A204.1 (cell line): Measurements from ENCODE around the gene AQP12B.

Experiments used
- FAIRE-seq: peaks from 2 replicates; lab custom pipeline; 2012; peaks lifted over from hg19 to GRCh38; lab: Jason Lieb, UNC

AQP12B gene

DNA sequence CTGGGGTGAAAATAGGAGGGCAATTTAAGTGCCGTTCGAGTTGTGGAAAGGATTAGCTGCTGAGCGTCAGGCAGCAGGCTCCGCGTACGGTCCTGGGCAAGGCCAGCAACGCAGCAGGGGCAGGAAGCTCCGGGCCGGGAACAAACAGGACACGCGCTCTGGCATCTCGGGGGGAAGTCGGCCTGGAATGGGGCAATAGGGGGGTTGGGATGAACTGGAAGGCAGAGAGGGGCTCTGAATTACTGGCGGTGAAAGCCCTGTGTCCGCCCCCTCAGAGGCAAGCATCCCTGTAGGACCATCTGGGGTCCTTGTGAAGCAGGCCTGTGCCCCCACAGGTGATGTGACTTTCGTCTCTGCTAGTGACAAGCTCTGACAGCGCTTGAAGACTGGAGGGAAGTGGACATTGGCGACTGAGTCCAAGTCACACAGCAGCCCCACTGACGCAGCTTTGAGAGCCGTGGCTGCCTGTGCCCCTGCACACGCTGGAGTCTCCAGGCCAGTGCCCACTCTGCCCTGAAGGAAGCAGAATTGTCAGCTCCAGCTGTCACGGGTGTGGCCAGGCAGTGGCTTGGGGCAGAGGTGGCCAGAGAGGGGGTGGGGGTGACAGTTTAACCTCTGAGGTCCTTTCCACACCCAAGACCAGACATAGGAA is 35.1 kb downstream of the AQP12B start:
- no peak for FAIRE-seq

DNA sequence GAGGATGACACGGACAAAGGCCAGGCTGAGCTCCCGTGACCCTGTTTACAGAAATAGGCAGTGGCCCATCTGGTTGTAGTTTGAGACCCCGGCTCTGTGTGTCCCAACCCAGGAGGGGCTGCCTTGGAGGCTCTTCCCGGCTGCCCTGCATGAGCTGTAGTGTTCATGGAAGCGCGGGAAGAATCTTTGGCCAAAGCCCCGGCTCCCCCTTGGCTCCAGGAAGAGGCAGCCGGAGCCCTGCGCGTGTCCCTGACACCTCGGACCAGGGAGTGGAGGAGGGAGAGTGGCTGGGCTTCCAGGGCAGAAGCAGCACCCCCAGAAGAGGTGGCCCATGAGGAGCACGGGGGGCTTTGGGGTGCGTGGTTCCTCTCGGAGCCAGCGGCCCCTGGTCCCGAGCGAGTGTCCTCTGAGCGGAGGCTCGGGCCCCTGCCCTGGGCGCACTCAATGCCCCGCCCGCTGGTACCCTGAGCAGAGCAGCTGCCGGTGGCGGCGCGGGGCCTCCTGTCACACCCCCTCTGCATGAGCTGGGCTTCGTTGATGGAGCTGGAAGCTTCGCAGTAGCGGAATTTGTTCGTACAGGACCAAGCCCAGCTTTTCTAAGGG is 35.7 kb downstream of the AQP12B start:
- no peak for FAIRE-seq

DNA sequence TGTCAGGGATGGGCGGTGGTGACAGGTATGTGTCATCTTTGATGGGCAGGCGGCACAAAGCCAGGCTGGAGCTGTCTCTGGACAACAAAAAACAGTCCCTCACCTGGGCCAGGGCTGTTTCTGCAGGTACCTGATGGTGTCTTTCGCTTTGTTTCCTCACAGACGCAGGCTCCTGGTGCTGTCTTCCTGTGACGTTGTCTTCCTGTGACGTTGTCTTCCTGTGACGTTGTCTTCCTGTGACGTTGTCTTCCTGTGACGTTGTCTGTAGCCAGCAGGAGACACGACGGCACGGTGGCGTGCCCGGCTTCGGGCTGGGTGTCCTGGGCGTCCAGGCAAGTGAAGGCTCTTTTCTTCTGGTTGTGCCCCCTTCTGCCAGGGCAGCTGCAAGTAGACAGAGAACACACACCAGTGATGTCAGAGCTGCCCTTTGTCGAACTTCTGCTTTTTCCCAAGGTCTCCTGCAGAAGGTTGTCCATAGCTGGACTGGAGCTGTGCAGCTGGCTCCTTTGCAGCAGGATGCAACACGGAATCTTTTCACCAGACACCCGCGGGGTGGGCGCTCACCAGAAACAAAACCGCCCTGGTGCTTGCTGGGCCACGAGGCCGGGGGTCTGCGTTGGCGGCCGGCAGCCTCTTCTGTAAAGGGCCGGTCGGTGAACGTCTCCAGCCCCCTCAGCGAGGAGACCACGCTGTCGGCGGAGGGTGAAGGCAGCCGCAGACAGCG is 36.3 kb downstream of the AQP12B start:
- no peak for FAIRE-seq

DNA sequence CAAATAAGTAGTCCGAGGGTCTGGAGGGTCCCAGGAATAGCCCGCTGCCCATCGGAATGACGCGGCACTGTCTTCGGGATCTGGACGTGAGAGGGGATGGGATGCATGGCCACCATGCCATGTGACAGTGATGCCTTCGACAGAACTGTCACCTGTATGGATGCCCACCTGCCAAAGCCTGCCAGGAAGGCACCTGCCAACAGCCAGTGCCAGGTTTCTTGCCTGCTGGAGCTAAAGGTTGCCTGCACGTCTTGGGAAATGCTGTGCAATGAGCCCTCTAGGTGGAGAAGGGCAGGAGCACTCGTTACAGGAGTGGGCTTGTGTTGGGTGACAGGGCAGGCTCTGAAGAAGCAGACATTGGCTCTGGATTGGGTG is 36.9 kb downstream of the AQP12B start:
- FAIRE-seq, result no peak

DNA sequence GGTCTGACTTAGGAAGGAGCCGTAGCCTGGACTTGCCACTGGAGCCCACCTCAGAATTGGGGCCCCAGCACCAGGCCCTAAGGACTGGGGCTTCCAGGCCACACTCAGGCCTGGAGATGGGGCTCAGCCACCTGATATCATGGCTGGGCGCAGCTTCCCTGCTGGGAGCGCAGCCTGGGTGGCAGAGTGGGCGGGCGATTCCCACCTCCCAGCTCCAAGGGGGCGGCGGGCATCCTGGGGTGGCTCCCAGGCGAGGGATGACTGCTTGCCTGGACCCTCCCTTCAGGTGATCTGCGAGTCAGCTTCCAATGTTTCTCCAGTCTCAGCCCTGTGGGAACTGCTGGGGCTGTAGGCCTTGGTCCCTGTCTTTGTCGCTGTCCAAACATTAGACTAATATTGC is 37.3 kb downstream of the AQP12B start:
- FAIRE-seq, result no peak

DNA sequence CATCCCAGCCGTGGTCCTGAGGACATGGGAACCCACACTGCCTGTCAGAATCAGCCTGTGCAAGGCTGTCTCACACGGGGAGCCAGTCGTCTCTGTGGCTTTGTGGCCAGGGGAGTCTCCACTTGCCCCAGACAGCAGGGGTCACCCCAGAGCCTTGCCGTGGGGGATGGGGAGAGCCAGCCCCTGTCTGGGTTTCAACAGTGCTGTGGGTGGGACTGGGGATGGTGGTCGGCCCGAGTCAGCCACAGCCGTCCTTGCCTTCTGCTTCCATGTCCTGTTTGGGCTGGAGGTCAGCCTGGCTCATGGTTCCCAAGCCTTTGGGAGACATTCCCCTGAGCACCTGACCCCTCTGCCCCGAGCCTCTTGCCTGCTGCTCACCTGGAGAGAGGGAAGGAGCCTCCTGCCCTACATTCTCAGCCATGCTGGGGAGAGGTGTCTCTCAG is 37.8 kb downstream of the AQP12B start:
- FAIRE-seq, result no peak

DNA sequence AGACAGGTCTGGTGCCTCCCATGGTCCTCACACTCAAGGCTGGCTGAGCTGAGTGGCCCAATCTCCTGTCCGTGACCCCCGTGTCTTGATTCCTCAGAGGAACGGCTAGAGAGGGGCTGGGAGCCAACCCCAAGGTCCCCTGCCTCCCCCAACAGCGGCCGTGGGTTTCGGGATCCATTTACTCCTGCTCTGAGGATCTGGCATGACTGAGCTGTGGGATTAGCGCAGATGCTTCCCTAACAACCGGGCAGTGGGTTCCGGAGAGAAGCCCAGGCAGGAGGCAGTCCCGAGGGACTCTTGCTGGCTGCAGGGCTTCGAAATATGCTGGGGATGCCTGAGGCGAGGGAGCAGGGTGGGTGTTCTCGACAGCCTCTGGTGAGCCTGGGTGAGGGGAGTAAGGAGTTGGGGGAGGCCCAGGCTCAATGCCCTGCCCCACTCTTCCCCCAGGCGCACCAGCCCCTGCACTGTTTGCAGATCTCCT is 38.5 kb downstream of the AQP12B start:
- FAIRE-seq, result no peak

DNA sequence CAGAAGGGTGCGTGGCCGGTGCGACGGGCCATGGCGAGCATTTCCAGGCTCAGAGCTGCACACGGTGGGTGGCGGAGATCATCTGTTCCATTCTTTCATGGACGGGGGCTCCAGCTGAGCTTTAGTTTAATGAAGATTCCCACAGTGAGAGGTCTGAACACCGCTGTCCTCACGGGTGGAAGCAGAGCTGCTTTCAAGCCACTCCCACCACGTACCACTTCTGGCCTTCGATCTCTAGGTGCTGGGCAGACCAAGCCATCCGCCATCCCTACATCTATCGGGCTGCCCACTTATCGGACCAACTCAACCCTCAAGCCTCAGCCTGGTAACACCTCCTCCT is 38.9 kb downstream of the AQP12B start:
- FAIRE-seq, result no peak

DNA sequence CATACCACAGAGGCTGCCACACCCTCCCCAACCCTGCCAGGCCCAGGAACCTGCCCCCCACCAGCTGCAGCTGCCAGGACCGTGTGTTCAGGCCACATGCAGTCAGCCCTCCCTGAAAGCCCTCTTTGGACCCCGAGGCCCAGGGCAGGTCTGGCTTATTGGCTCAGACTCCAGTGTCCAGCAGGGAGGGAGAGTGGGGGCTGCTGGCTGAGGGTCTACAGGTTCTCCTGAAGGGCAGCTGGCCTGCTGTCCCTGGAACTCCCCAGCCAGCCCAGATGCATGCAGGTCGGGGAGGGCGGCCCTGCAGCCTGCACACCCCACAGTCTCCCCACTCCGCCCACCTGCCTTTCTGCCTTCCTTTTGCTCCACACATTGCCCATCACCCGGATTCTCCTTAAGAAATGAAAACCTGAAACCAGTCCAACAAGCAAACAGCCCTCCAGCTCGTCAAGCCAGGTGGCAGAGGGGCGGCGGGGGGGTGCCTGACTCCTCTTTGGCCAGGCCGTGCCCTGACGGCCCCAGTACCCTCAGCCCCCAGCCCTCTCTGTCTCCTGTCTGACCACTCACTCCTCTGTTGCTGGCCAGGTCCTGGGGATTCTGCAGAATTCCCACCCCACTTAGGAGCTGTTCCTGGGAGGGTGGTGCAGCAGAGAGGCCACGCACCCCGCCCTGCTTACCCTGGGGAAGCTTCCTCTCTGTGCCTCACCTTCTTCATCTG is 39.4 kb downstream of the AQP12B start:
- FAIRE-seq, result no peak

DNA sequence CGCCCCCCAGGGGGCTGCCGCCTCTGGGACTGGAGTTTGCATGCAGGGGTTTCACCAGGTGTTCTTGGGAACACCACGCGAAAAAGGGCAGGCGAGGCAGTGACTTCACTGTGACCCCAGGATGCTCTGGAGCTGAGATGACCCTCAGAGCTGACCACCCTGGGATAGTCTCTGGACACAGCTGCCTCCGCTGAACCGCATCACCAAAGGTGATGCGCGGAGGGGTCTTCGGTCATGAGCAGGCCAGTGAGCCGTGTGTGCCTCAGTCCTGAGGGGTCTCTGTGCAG is 39.9 kb downstream of the AQP12B start:
- FAIRE-seq, result no peak

DNA sequence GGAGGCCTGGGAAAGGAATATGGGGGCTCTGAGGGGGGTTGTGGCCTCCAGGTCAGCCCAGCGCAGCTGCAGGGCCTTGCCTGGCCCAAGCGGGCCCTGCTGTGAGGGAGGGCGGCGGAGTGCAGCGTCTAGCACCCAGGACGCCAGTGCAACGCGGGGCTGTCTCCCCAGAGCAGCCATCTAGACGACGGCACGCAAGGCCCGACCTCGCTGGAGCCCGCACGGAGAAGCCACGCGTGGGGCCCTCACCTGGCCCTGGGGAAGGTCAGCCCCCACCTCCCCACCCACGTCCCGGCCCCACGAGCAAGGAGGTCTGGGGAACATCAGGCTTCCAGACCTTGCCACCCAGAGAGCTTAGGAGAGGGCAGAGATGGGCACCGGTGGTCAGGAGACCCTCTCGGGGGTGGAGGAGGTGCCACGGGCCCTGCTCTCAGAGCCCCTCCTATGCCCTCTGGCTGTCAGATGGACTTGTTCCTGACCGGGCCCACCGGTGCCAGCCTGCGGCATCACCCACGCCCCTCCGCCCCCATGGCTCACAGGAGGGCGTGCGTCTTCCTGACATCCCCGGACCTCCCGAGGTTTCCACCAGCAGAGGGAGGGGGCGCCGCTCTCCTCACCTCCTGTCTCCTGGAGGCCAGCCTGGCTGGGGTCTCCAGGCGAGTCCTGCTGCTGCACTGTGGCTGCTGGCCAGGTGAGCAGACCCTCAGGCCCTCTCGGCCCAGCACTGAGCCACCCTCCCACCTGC is 40.5 kb downstream of the AQP12B start:
- no peak for FAIRE-seq

DNA sequence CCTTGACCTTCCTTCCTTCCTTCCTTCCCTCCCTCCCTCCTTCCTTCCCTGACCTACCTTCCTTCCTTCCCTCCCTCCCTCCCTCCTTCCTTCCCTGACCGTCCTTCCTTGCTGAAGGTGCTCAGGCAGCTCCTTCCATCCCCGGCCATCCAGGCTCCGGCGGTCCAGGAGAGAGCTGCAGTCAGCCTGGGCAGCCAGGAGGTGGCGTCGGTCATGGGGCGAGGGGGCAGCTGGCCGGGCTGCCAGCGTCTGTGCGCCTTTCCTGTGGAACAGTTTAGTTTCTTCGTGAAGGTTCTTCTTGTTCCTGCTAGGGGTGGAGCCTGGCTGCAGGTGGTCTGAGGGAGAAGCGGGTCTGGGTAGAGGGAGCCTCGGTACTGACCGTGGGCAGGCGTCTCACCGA is 41.7 kb downstream of the AQP12B start:
- FAIRE-seq, result no peak

DNA sequence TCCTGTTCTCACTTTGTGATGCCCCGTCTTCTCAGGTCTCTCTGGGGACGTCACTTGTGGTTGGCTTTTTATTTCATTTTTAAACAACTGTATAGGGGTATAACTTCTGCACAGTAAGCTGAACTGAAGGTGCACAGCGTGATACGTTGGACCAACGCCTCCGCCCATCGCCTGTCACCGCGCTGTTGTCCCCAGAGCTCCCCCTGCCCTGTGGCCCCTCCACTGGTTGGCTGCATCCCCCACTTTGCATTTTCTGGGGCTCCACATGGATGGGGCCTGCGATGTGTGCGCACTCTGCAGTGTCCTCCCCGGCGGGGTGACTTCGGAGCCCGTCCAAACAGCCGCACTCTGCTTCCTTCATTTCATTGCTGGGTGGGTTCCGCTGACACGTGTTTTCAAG is 43.1 kb downstream of the AQP12B start:
- FAIRE-seq, result no peak

DNA sequence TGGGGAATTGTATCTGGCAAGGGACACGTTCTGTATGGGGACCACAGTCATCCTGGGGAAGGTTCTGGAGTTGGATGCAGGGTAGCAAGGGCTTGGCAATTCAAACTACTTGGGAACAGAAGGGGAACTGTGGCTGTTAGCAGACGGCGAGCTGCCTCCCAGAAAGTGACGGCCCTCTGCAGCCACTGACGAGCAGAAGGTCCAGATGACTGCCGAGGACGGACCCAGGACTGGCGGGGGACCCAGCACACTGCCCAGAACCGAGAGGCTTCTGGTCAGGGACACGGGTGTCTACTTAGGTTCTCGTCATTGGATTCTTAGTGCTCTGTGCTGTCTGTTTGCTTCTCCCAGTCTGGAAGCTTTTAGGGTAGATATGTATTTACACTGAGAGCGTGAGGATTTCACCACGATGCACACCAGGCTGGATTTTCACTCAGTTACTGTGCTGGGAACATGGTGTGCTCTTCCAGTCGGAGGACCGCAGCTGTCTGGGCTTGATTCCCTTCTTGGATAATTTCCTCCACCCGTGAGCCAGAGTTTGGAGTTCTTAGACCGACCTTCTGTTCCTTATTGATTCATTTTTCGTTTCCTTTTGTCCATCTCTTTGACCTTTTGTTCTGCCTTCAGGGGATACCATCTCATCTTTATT is 44.0 kb downstream of the AQP12B start:
- no peak for FAIRE-seq

DNA sequence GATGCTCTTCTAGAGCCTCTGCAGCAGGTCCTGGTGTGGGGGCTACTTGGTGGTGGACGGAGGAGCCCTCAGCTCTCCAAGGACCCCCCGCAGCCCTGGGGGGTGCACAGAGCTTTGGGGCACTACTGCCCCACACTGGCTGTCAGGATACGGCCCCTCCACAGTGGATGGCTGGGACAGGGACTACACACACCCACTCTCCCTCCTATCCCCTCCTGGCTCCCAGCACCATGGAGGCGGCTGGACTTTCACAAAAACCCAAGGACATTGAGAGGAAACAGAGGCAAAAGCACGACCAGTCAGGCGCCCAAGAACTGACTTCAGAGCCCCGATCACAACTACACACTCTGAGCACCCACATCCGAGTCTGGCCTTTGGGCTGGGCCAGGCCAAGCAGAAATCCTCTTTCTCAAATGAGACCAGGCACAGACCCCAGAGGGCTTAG is 44.8 kb downstream of the AQP12B start:
- FAIRE-seq, result no peak

DNA sequence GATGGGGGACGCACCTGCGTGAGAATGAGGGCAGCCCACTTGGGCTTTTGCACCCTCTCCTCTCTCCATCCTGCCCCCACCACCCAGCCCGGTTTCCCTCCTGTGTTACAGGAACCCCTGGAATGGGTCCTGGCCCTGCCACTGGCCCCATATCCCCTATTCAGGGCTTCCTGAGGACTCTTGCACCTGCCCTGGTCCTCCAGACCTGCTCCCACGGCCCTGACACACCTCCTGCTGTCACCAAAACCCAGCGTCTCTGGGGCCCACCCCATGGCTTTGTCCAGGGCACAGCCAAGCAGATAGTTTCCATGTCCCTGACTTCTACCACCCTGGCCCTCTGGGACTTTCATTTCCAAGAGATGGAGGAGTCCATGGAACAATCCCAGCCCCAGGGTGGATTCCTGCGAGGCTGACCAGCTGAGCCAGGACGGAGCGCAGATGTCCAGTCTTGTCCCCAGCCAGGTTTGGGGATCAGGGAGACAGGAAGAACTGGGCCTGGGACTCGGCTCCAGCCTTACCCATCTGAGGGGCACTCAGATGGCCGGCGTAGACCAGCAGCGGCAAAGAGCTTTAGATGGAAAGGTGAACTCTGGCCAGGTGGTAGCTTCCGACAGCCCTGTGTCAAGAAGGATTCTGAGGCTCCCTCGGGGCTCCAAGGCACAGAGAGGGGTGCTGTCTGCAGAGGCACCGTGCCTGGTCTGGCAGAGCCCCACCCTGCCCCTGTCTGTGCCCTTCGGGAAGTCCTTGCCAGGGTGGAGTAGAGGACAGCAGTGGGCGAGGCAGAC is 45.4 kb downstream of the AQP12B start:
- FAIRE-seq, result no peak

DNA sequence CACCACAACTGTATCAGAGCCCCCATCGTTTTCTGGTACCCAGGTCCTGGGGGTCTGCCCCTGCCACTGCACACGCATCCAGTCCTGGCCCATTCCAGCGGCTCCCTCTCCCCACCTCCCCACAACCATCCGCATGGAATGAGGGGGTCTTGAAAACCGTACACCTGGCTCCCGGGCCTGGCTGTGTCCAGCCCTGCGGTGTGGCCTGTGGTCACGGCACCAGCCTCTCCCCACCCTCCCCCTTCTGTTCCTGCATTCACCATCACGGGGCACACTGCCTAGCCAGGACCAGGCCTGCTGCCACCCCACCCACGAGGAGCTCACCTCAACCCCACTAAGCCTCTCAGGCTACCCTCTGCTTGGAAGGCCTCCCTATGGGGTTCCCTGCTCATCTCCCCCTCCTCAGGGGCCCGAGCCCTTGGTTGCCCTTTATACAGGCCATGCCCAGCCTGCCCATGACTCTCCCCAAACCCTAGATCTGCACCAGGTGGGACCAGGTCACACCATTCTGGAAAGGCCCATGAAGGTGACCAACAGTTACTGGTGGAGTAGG is 46.0 kb downstream of the AQP12B start:
- FAIRE-seq, result no peak

DNA sequence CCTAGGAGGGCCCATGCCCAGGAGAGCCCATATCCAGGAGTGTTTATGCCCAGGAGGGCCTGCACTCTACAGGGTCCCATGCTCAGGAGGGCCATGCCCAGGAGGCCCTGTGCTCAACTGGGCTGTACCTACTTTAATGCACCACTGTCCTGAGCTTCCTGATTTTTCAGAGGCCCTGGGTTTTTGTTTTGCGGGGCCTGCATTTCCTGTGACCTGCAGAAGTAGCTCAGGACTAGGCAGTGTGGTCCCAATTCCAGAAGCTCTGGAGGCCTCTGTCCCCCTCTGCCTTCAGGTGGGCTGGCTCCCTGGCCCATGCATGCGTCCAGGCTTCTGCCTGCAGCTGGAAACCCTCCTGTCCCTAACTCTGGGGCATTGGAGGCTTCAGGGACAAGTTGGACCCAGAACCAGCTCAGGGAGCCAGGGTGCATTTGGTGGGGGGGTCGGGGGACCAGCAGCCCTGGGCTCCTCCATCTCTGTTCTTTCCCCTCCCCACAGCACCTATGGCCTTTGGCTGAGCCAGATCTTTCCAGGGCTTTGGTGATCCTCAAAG is 46.6 kb downstream of the AQP12B start:
- FAIRE-seq, result no peak

DNA sequence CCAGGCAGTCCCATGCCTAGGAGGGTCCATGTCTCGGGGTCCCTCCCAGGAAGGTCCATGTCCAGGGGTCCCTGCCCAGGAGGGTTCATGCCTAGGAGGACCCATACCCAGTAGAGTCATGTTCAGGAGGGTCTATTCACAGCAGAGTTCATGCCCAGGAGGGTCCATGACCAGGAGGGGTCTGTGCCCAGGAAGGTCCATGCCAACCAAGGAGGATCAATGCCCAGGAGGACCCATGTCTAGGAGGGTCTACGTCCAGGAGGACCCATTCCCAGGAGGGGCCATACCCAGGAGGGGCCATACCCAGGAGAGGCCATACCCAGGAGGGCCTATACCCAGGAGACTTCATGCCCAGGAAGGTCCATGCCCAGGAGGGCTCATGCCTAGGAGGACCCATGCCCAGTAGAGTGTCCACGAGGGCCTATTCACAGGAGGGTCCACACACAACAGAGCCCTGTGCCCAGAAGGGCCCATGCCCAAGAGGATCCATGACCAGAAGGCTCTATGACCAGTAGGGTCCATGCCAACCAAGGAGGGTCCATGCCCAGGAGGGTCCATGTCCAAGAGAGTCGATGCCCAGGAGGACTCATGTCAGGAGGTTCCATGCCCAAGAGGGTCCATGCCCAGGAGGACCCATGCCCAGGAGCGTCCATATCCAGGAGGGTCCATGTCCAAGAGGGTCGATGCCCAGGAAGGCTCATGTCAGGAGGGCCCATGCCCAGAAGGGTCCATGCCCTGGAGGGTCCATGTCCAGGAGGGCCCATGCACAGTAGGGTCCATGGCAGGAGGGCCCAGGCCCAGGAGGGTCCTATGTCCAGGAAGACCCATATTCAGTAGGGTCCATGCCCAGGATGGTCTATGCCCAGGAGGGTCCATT is 47.3 kb downstream of the AQP12B start:
- FAIRE-seq, result no peak

DNA sequence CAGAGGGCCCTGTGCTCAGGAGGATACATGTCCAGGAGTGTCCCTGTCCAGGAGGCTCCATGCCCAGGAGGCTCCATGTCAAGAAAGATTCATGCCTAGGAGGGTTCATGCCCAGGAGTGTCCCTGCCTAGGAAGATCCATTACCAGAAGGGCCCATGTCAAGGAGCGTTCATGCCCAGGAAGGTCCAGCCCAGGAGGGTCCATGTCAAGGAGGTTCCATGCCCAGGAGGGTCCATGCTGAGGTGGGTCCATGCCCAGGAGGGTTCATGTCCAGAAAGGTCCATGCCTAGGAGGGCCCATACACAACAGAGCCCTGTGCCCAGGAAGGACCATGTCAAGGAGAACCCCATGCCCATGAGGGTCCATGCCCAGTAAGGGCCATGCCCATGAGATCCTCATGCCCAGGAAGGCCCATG is 50.4 kb downstream of the AQP12B start:
- FAIRE-seq, result no peak
